ENCODE results near the gene ADAMTS5.

Gene ADAMTS5

GRCh38 chr21:26967062-26967913 lies at the start of gene ADAMTS5:
TSS of gene ADAMTS5 (minus strand) at chr21:26967088. CDS start at chr21:26966391, 697 bp downstream.
- DNase-seq (ENCODE audit: low spot score), result no peak

- no peak for DNase-seq (ENCODE audit: low spot score)
Observed at GRCh38 chr21:27001526-27001925, 34.6 kb upstream of the ADAMTS5 start.

- DNase-seq (ENCODE audit: low spot score), result no peak
Observed at GRCh38 chr21:26983576-26983975, 16.7 kb upstream of the ADAMTS5 start.

- no peak for DNase-seq (ENCODE audit: low spot score)
Observed at GRCh38 chr21:26982767-26983166, 15.9 kb upstream of the ADAMTS5 start.

- DNase-seq (ENCODE audit: low spot score), result no peak
Observed at GRCh38 chr21:26977746-26978145, 10.9 kb upstream of the ADAMTS5 start.

GRCh38 chr21:26973226-26973625 lies 6.3 kb upstream of the ADAMTS5 start:
- DNase-seq (ENCODE audit: low spot score), result no peak

- DNase-seq (ENCODE audit: low spot score), result no peak
Observed at GRCh38 chr21:26972192-26972591, 5.3 kb upstream of the ADAMTS5 start.

GRCh38 chr21:26969971-26970725 lies 3.3 kb upstream of the ADAMTS5 start:
- no peak for DNase-seq (ENCODE audit: low spot score)

GRCh38 chr21:26966649-26967061 lies 233 bp downstream of the ADAMTS5 start:
- peak; percentile 29 for DNase-seq (ENCODE audit: low spot score)

- DNase-seq (ENCODE audit: low spot score), result no peak
Observed at GRCh38 chr21:26965907-26966581, 844 bp downstream of the ADAMTS5 start.

- no peak for DNase-seq (ENCODE audit: low spot score)
Observed at GRCh38 chr21:26965040-26965906, 1.6 kb downstream of the ADAMTS5 start.

GRCh38 chr21:26964170-26964778 lies 2.6 kb downstream of the ADAMTS5 start:
- no peak for DNase-seq (ENCODE audit: low spot score)

- no peak for DNase-seq (ENCODE audit: low spot score)
Observed at GRCh38 chr21:26962621-26963181, 4.2 kb downstream of the ADAMTS5 start.

- no peak for DNase-seq (ENCODE audit: low spot score)
Observed at GRCh38 chr21:26961698-26962097, 5.2 kb downstream of the ADAMTS5 start.

- no peak for DNase-seq (ENCODE audit: low spot score)
Observed at GRCh38 chr21:26958788-26959187, 8.1 kb downstream of the ADAMTS5 start.

GRCh38 chr21:26956813-26957212 lies 10.1 kb downstream of the ADAMTS5 start:
- no peak for DNase-seq (ENCODE audit: low spot score)

GRCh38 chr21:26956216-26956615 lies 10.7 kb downstream of the ADAMTS5 start:
- DNase-seq (ENCODE audit: low spot score), result no peak

GRCh38 chr21:26954662-26955121 lies 12.2 kb downstream of the ADAMTS5 start:
- no peak for DNase-seq (ENCODE audit: low spot score)

- no peak for DNase-seq (ENCODE audit: low spot score)
Observed at GRCh38 chr21:26952374-26953066, 14.4 kb downstream of the ADAMTS5 start.

- no peak for DNase-seq (ENCODE audit: low spot score)
Observed at GRCh38 chr21:26949830-26950229, 17.1 kb downstream of the ADAMTS5 start.
